Subcutaneous adipose tissue (tissue), 4 donors: ENCODE measurements around the gene PLXNB3. TPM values are rescaled to one million over a fixed set of nuclear protein-coding genes. Genes with fewer than 3 reads are reported as not detected.

ENCODE experiments used
- total RNA-seq, 4 donors: library from RNA; depleted of rRNA; stranded (reverse); fragments of >200 nt; gene quantifications; one replicate each; pipeline ENCODE4 v1.1.0, GENCODE V29; 2016
- TF ChIP-seq, protein P1 (sequence below): fragments of 450-650 bp; IDR thresholded peaks from one replicate; pipeline ENCODE4 v1.5.1; 2016; ENCODE audit warnings: low read depth, mild to moderate bottlenecking, control low read depth, antibody characterized with exemption, moderate library complexity

PLXNB3 gene
- total RNA-seq, 4 donors from 2014 or later: 8.8 to 47.3 (median 24.5) TPM

DNA sequence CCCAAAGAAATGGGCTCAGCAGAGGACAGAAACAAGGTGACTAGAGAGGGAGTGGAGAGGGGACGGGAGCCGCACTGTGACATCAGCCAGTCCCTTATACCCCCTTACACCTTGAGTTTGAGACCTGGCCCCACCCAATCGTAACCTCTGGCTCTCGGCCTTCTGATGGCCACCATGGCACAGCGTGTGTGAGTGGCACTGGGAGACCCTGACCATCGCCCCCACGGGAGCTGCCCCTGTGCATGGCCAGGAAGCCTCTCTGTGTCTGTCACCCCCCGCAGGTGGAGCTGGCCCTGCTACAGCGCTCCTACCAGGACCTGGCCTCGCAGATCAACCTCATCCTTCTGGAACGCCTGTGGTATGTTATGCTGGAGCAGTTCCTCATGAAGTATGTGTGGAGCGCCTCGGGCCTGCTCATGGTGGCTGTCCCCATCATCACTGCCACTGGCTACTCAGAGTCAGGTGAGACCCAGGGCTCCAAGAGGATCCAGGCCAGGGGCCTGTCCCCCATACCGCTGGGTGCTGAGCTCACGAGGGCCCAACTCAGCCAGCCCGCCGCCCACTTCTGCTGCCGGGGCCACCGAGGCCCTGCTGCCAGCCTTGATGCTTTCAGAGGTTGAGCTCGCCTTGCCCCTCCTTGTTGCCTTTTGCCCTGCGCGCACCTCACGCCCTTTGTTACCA is 35.0 kb upstream of the PLXNB3 start:
- TF ChIP-seq, protein P1, sequence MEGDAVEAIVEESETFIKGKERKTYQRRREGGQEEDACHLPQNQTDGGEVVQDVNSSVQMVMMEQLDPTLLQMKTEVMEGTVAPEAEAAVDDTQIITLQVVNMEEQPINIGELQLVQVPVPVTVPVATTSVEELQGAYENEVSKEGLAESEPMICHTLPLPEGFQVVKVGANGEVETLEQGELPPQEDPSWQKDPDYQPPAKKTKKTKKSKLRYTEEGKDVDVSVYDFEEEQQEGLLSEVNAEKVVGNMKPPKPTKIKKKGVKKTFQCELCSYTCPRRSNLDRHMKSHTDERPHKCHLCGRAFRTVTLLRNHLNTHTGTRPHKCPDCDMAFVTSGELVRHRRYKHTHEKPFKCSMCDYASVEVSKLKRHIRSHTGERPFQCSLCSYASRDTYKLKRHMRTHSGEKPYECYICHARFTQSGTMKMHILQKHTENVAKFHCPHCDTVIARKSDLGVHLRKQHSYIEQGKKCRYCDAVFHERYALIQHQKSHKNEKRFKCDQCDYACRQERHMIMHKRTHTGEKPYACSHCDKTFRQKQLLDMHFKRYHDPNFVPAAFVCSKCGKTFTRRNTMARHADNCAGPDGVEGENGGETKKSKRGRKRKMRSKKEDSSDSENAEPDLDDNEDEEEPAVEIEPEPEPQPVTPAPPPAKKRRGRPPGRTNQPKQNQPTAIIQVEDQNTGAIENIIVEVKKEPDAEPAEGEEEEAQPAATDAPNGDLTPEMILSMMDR: no peak

DNA sequence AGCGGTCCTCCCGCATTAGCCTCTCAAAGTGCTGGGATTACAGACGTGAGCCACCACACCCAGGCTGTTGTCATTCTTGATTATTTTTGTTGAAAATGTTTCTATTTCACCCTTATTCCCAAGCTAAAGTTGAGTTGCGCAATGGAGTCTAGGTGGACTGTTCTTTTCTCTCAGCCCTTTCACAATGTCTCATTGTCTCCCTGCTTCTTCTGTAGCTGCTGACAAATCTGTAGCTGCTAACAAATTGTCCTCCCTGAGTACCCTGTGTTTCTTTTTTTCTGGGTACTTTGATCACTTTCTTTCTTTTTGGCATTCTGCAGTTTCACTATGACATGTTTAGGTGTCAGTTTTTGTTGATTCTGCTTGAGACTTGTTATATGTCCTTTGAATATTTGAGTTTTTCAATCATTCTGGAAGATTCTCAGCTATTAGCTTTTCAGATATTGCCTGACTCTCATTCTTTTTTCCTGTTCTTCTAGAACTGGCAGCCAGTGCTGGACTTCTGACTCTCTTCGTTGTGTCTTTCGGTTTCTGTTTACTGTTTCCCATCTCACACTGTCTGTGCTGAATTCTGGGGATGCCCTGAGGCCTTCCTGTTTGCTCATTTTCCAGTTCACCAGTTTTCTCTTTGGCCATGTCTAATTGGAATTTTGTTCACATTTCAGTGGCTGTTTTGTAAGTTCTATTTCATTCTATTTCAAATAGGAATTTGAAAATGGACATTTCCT is 32.8 kb upstream of the PLXNB3 start:
- TF ChIP-seq, protein P1: no peak

DNA sequence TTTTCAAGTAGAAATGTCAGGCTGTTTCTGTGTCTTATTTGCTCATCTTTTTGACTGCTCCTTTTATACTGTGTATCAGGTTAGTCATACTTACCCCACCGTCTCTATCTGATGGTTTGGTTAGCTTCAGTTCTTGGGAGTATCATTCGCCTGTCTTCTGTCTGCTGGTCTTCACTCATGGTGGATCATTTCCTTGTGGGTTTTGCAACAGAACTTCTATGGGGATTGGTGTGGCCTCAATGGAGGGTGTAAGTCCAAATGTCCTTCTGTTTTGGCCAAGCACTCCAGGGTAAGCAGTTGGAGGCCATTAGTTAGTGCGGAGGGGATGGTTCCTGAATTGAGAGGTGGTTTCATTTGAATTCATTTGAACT is 32.2 kb upstream of the PLXNB3 start:
- TF ChIP-seq, protein P1: no peak

DNA sequence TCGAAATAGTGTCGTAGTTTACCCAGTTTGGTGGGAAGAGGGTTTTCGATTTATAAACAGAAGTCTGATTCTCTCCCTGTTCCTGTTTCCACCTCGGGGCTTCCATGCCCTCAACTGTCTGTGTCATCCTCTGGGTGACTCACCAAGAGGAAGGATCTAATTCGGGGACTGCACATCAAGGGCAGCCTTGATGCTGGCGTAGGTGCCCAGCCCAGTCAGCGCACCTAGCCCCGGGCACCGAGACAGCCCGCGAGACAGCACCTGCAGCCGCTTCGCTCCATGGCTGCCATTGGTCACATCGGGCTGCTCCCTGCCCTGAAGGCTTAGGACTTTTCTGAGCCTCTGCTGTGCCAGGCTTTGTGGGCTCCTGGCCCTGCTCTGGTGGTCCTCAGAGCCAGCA is 31.6 kb upstream of the PLXNB3 start:
- TF ChIP-seq, protein P1: no peak

DNA sequence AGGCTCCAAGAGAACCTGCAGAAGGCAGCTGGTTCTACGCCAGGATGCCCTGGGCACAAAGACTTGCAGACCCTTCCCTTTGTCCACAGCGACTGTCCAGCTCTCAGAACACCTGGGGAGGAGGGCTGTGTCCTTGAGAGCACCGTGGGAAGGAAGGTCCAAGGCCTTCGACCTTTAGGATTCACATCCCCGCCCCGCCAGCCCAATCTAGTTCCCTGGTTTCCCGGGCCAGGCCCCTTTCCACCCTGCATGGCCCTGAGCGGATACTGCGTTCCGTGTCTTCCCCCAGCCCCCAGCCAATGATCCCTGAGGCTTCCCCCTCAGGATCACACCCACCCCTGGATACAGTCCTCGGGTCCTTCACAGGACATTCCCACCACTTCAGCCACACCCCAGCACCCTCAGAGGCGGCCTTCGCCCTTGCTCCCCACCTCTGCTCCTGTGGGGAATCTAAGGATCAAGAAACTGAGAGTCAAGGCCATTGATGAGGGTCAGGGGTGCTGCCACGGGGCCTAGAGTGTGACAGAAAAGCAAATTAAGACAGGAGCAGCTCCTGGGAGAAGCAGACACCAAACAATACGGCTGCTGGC is 30.3 kb upstream of the PLXNB3 start:
- TF ChIP-seq, protein P1: no peak

DNA sequence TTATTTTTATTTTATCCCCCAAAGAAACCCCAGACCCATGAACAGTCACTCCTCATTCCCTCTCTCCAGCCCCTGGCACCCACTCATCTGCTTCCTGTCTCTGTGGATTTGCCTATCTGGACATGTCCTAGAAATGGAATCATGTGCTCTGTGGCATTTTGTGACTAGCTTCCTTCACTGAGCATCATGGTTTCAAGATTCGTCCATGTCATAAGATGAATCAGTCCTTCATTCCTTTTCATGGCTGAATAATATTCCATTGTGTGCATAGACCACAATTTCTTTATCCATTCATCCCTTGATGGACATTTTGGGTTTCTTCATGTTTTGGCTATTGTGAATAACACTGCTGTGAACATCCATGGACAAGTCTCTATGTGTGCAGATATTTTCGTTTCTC is 29.2 kb upstream of the PLXNB3 start:
- TF ChIP-seq, protein P1: no peak

DNA sequence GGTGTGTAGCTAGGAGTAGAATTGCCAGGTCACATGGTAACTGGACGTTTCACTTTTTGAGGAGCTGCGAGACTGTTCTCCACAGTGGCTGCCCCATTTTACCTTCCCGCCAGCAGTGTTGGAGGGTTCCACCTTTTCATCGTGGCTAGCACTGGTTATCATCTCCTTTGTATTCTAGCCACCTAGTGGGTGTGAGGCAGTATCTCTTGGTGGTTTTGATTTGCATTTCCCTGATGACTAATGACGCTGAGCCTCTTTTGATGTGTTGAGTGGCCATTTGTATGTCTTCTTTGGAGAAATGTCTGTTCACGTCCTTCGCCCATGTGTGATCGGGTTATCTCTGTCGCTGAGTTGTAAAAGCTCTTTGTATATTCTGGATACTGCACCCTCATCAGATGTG is 28.8 kb upstream of the PLXNB3 start:
- TF ChIP-seq, protein P1: no peak
